ENCODE data around the gene ALDH4A1.

Gene ALDH4A1

DNA sequence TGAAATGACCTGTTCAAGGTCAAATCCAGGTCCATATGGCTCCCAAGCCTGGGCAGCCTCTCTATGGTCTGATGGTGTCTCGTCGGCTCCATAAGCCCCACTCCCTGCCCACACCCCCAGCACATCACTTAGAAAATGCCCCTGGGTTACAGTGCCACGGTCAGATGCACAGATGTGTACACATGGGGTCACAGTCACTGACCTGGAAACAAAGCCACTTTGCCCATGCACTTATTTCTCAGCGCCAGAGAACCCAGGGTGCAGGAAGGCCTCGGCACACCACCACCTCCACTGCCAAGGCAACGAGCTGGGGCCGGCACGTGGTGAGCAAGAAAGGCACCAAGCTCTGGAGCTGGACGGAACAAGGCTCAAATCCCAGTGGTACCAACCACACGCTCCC is 29.4 kb upstream of the ALDH4A1 start:
- Mint-ChIP-seq H3K36me3 (no peaks in the 10 kb centered on the region), H3K27ac (peak overlapping the region; percentile 61), H3K27me3 (no peaks in the 10 kb centered on the region), H3K9me3 (ENCODE audit: low read depth) (no peaks in the 10 kb centered on the region), H3K4me1 (ENCODE audit: low read depth) (peaks cover 75% of the 10 kb centered on the region), H3K4me3 (peak overlapping the region; percentile 14)

DNA sequence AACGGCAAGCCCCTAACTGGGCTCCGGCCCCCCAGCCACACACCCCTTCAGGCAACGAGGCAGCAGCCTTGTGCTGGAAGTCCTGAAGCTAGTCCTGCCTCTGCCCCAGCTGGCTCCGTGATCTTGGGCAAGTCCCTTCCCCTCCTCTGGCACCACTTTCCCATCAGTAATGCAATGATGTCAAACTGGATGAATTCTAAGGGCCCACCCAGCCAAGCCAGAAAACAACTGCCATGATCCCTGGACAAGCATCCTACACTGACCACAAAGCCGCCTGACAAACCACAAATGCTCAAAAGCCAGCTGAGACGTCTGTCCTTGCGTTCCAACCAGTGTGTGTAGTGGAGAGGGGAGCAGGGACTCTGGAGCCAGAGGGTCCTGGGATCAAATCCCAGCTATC is 27.3 kb upstream of the ALDH4A1 start:
- no peaks in the 10 kb centered on the region for H3K27me3 Mint-ChIP-seq
- H3K27ac Mint-ChIP-seq, result peak overlapping the region; percentile 68
- no peaks in the 10 kb centered on the region for H3K9me3 Mint-ChIP-seq (ENCODE audit: low read depth)
- no peak overlapping the region for H3K4me3 Mint-ChIP-seq
- no peaks in the 10 kb centered on the region for H3K36me3 Mint-ChIP-seq
- peaks cover 74% of the 10 kb centered on the region for H3K4me1 Mint-ChIP-seq (ENCODE audit: low read depth)

DNA sequence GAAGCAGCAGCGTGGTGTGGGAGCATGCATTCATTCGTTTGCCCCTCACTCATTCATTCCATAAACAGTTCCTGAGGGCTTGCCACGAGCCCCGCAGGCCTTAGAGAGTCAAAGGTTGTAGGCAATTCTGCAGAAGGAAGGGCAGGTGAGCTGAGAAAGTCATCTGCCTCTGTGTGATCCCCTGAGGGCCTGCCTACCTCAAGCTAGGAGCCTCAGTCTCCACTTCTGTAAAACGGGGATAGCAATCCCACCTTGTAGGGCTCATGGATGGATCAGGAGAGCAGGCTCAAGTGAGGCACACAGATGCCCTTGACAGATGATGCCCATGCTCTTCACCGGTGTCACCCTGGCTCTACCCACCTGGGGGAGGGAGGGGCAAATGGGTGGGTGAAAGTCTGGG is 26.6 kb upstream of the ALDH4A1 start:
- no peaks in the 10 kb centered on the region for H3K27me3 Mint-ChIP-seq
- H3K4me1 Mint-ChIP-seq (ENCODE audit: low read depth), result peaks cover 75% of the 10 kb centered on the region
- no peaks in the 10 kb centered on the region for H3K36me3 Mint-ChIP-seq
- peak overlapping the region; percentile 78 for H3K27ac Mint-ChIP-seq
- H3K9me3 Mint-ChIP-seq (ENCODE audit: low read depth), result no peaks in the 10 kb centered on the region
- peak overlapping the region; percentile 84 for H3K4me3 Mint-ChIP-seq

DNA sequence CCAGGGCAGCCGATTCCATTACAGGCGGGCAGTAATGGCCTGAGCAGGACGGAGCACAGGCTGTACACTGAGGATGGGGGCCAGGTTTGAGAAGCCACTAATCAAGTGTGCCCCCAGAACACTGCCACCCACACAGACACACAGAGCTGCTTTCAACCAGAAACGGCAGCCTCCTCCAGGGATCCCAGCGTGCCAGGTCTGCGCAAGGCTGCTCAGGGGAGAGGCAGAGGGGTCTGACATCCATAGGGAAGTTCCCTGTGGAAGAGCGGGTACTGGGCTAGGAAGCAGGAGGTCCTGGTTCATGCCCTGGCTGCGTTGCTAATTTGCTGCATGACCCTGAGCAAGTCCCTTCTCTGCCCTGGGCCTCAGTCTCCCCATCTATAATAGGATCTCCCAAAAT is 26.1 kb upstream of the ALDH4A1 start:
- peaks cover 78% of the 10 kb centered on the region for H3K4me1 Mint-ChIP-seq (ENCODE audit: low read depth)
- no peaks in the 10 kb centered on the region for H3K36me3 Mint-ChIP-seq
- no peaks in the 10 kb centered on the region for H3K27me3 Mint-ChIP-seq
- H3K27ac Mint-ChIP-seq, result peak overlapping the region; percentile 98
- no peaks in the 10 kb centered on the region for H3K9me3 Mint-ChIP-seq (ENCODE audit: low read depth)
- peak overlapping the region; percentile 84 for H3K4me3 Mint-ChIP-seq

DNA sequence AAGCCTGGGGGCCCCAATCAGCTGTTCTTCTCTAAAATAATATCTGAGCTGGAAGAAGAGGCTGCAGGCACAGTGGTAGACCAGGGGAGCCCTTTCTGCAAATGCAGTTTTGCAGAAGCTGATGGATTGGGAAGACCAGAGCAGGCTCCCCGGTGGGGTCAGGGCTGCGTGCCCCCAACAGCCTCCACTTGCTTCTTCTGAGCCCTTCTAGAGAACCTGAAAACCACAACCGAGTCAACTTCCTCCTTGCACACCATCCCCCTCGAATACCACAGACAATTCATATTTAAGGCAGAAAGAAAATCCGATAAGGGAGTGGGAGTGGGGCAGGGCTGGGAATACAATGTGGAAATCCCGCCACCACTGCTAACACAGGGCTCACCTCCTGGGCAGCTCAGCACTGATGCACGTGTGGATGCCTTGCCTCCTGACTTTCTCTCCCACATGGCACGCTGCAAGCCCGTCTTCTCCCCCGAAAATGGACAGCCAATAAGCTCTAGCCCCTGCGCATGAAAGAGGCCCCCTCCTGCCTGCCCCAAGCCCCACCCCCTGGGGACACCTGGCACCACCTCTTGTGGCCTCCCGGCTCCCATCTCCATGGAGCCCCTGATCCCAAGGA is 25.4 kb upstream of the ALDH4A1 start:
- H3K4me3 Mint-ChIP-seq, result peak overlapping the region; percentile 84
- H3K27ac Mint-ChIP-seq, result peak overlapping the region; percentile 98
- H3K36me3 Mint-ChIP-seq, result no peaks in the 10 kb centered on the region
- H3K27me3 Mint-ChIP-seq, result no peaks in the 10 kb centered on the region
- peaks cover 84% of the 10 kb centered on the region for H3K4me1 Mint-ChIP-seq (ENCODE audit: low read depth)
- H3K9me3 Mint-ChIP-seq (ENCODE audit: low read depth), result no peaks in the 10 kb centered on the region

DNA sequence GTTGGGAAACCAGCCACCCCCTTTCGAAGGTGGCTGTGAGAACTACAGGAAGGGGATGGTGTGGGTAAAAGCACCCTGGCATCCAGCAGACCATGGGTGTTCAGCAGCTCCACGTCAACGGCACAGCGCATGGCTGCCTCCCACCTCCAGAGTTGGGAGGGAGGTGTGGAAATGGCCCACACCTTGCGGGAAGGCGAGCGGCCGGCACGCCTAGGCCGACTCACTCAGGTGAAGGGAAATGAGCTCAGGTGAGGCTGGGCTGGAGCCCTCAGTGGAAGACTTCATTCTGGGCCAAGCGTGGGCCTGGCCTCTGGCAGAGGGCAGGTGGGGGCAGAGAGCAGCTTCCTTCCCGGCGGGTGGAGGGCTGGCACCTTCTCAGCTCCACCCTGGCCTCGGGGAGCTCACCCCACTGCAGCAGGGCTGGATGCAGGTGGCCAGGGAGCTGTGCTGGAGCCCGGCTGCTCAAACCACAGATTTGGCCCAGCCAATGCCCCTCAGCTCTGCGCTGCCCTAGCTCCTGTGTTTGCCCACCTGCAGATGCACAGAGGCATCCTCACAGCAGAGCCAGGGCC is 24.8 kb upstream of the ALDH4A1 start:
- Mint-ChIP-seq H3K4me3 (peak overlapping the region; percentile 85), H3K27me3 (no peaks in the 10 kb centered on the region), H3K36me3 (no peaks in the 10 kb centered on the region), H3K27ac (peak overlapping the region; percentile 98), H3K9me3 (ENCODE audit: low read depth) (no peaks in the 10 kb centered on the region), H3K4me1 (ENCODE audit: low read depth) (peaks cover 78% of the 10 kb centered on the region)

DNA sequence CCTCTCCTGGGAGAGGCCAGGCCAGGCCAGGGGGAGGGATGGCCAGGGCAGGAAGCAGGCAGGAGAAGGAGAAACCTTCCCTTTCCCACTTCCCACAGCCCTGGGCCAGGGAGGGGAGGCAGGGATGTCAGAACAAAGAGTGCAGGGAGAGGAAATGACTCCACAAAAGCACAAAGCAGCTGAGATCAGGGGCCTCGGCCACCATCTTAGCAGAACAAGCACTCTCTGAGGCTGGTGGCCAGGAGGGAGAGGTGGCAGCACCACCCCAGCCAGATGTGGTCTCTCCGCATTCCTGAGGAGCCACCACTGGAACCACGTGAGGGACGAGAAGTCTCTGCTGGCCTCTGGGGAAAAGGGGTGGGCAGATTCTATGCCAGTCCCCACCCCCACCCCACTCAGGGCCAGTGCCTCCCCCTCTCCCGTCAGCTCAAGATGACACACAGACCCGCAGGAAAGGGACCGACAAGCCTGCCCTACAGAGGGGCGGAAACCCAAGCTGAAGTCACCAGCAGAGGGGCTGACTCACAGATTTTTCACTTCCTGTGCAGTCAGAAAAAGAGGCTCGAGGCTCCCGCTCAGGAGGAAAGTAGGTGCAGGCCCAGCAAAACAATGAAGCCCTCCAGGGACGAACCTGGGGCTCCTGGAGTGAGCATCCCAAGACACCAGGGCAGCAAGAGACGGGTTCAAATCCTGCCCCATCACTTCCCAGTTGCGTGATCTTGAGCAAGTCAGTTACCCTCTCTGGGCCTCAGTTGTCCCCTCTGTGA is 24.1 kb upstream of the ALDH4A1 start:
- H3K27ac Mint-ChIP-seq, result peak overlapping the region; percentile 98
- peak overlapping the region; percentile 85 for H3K4me3 Mint-ChIP-seq
- H3K27me3 Mint-ChIP-seq, result no peaks in the 10 kb centered on the region
- H3K36me3 Mint-ChIP-seq, result no peaks in the 10 kb centered on the region
- peaks cover 73% of the 10 kb centered on the region for H3K4me1 Mint-ChIP-seq (ENCODE audit: low read depth)
- H3K9me3 Mint-ChIP-seq (ENCODE audit: low read depth), result no peaks in the 10 kb centered on the region

DNA sequence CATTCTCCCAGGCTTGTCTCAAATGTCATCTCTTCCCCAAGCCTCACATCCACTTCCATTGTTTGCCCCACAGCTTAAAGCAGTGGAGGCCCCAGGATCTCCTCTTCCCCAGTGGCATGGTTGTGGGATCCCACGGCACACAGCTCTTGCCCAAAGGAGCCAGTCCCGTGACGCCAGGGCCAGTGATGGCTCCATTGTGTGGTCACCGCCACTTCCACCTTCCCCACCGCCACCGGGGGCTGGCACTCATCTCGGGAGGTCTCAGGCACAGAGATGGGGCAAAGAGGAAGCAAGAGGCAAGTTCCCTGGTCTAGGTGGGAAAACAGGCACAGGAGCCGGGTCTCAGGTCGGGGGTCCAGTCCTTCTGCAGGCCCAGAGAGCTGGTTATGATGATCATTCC is 22.9 kb upstream of the ALDH4A1 start:
- peak overlapping the region; percentile 54 for H3K4me3 Mint-ChIP-seq
- H3K36me3 Mint-ChIP-seq, result no peaks in the 10 kb centered on the region
- no peaks in the 10 kb centered on the region for H3K27me3 Mint-ChIP-seq
- no peaks in the 10 kb centered on the region for H3K9me3 Mint-ChIP-seq (ENCODE audit: low read depth)
- peak overlapping the region; percentile 80 for H3K27ac Mint-ChIP-seq
- H3K4me1 Mint-ChIP-seq (ENCODE audit: low read depth), result peaks cover 64% of the 10 kb centered on the region

DNA sequence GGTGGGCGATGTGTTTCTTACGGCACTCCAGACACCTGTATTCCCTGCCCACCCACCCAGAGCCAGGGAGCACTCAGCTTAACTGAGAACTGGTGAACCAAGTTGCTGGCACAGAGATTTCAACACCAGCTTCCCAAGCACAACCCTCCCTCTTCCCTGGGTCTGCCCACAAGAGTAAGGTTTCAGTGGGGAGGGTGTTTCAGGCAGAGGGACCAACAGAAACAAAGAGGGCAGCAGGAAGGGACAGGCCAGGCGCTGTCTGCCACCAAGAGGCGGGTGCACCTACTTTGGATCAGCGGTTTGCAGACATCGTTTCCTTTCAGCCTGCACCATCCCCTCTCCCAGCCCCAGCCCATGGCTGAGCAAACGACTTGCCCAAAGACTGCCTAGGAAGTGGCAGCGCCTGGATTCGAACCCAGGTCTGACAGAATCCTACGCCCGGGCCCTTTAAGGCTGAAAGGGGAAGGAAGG is 21.9 kb upstream of the ALDH4A1 start:
- Mint-ChIP-seq H3K4me1 (ENCODE audit: low read depth) (peaks cover 55% of the 10 kb centered on the region), H3K27ac (no peak overlapping the region), H3K36me3 (peaks cover 2% of the 10 kb centered on the region), H3K27me3 (no peaks in the 10 kb centered on the region), H3K4me3 (no peak overlapping the region), H3K9me3 (ENCODE audit: low read depth) (no peaks in the 10 kb centered on the region)

DNA sequence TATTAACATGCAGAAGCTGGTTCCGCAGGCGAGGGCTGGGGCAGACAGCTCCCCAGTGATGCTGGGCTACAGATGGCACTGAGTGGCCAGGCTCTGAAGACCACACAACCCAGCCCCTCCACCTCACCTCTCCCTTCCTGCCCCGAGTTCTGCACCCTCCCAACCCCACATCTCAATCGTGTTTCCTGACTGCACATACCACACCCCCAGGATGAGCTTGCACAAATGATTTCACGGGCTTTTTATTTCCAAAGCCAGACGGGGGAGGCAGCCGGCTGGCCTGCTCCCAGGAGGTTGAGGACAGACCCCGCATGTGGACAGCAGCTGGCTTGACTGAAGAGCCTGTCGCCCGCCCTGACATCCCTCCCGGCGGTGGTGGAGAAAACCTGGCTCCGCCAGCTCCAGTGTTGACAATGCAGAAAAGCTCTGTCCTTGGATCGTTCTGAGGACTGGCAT is 21.4 kb upstream of the ALDH4A1 start:
- no peaks in the 10 kb centered on the region for H3K27me3 Mint-ChIP-seq
- H3K36me3 Mint-ChIP-seq, result peaks cover 2% of the 10 kb centered on the region
- H3K9me3 Mint-ChIP-seq (ENCODE audit: low read depth), result no peaks in the 10 kb centered on the region
- peak overlapping the region; percentile 20 for H3K4me3 Mint-ChIP-seq
- peaks cover 51% of the 10 kb centered on the region for H3K4me1 Mint-ChIP-seq (ENCODE audit: low read depth)
- H3K27ac Mint-ChIP-seq, result no peak overlapping the region

DNA sequence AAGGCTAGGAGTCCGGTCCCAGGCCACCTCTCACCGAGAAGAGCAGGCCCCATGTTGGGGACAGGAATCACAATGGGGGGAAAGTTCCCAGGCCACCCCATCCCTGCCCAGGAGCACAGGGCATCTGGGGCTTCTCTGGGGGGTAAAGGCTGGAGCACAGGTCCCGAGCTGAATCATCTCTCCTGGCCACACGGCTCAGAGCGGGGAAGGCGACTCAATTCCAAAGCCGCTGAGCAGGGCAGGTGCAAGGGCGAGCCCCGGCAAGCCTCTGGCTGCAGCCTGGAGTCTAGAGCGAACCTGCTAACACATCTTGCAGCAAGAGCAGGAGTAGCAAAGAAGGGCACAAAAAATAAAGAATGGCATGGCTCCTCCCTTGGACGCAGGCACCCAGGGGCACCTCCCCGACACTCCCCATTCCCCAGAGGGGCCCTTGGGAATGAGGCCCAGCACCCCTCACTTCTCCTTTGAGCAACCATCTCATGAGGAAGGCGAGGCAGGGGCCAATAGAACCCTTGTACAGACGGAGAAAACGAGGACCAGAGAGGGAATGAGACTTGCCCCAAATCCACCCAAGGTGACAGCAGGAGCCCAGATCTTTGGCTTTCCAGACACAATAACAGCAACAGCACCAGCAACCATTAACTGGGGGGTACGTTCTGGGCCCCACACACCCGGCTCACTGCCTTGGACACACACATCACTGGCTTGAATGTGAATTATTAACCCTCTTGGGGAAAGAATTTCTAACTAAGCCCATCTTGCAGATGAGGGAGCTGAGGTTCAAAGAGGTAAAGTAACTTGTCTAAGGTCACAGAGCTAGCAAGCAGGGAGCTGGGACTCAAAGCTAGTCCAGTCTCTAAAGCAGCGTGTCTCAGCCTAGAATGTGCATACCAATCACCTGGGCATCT is 20.7 kb upstream of the ALDH4A1 start:
- peaks cover 2% of the 10 kb centered on the region for H3K36me3 Mint-ChIP-seq

DNA sequence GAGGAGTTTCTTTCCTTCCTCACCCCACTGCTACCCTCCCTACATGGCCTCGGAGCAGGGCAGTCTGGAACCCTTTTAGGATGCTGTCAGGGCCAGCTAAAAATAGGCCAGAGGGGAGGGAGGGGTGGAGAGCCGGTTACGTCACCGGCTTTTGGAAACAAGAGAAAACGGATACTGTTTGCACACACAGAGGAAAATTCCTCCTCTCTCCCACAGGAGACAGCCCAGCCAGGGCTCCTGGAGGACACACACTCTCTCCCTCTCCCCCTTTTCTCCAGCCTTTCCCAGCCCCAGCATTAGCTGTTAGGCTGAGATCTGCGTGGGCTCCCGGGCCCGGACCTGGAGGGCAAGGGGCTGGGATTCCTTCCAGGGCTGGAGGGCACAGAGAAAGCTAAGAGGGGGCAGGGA is 20.0 kb upstream of the ALDH4A1 start:
- Mint-ChIP-seq H3K9me3 (ENCODE audit: low read depth) (no peaks in the 10 kb centered on the region), H3K27ac (no peak overlapping the region), H3K4me1 (ENCODE audit: low read depth) (peaks cover 37% of the 10 kb centered on the region), H3K4me3 (no peak overlapping the region), H3K27me3 (no peaks in the 10 kb centered on the region), H3K36me3 (peaks cover 2% of the 10 kb centered on the region)

More for the DNA sequence above, 20.7 kb upstream of the ALDH4A1 start:
- Mint-ChIP-seq H3K4me1 (ENCODE audit: low read depth) (peaks cover 44% of the 10 kb centered on the region), H3K4me3 (peak overlapping the region; percentile 20), H3K27me3 (no peaks in the 10 kb centered on the region), H3K27ac (no peak overlapping the region), H3K9me3 (ENCODE audit: low read depth) (no peaks in the 10 kb centered on the region)

DNA sequence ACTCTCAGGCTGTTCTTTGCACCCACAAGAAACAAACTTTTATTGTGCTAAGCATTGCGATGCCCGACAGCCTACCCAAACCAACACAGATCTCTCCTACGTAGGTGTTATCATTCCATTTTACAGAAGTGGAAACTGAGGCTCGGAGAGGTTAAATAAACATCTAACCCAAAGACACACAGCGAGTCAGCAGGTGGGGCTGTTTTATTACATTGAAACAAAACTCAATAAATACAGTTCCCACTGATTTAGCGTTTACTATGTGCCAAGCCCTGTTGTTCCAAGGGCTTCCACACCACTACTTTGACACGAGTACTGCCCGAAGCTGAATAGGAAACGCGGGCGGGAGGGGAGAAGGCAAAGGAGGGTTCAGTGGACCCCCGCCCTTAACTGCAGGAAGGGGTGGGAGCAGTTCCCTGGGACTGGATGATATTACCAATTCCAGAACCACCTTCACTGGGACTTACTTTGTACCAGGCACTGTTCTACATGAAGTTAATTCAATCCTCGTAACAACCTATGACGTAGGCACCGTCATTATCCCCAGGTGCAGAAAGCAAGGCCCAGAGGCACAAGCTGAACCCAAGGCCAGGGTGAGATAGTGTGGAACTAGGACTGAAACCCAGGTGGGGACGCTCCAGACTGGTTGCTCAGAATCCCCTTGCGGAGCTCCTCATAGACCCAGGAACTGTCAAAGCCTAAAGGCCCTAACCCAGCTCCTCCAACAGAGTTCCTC is 19.3 kb upstream of the ALDH4A1 start:
- H3K9me3 Mint-ChIP-seq (ENCODE audit: low read depth), result no peaks in the 10 kb centered on the region
- no peak overlapping the region for H3K27ac Mint-ChIP-seq
- H3K4me1 Mint-ChIP-seq (ENCODE audit: low read depth), result peaks cover 33% of the 10 kb centered on the region
- peaks cover 2% of the 10 kb centered on the region for H3K36me3 Mint-ChIP-seq
- no peaks in the 10 kb centered on the region for H3K27me3 Mint-ChIP-seq
- H3K4me3 Mint-ChIP-seq, result no peak overlapping the region

DNA sequence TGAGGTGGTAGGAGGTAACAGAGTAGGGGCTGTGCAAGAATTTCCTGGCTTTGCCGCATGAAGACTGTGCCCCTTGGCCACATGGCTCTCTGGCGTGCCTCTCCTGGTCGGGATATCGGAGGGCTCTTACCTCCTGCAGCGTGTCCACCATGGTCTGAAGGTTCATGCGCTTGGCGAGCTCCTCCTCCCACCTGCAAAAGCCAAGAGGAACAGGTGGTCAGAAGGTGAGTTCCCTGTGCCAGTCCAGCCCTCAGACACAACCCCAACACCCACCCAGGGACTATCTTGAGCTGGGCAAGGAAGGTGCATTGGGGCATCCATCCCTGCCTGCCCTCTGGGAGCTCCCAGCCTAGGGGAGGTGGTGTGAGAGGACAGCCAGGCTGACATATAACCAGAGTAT is 18.6 kb upstream of the ALDH4A1 start:
- H3K36me3 Mint-ChIP-seq, result peaks cover 2% of the 10 kb centered on the region
- no peaks in the 10 kb centered on the region for H3K27me3 Mint-ChIP-seq

More for the DNA sequence above, 18.6 kb upstream of the ALDH4A1 start:
- Mint-ChIP-seq H3K4me3 (no peak overlapping the region), H3K27ac (no peak overlapping the region), H3K4me1 (ENCODE audit: low read depth) (peaks cover 32% of the 10 kb centered on the region), H3K9me3 (ENCODE audit: low read depth) (no peaks in the 10 kb centered on the region)
